ENCODE results near the gene CRTAC1. TPM values are rescaled to one million over a fixed set of nuclear protein-coding genes. Genes with fewer than 3 reads are reported as not detected.

The CRTAC1 gene
- total RNA-seq, 4 donors from 2014 or later = 4.0 to 8.7 (median 5.0) TPM

GRCh38 chr10:97838091-97838490, 192.3 kb downstream of the CRTAC1 start:
- H3K36me3 ChIP-seq = no peaks in the 10 kb centered on the region
- 93% methylated on average over 3 of the region's 3 CpGs for WGBS
- TF ChIP-seq CTCF (IDR thresholded peaks at IDR 0.05) = no peak
- TF ChIP-seq POLR2AphosphoS5 (IDR thresholded peaks at IDR 0.05) = no peak
- no peak for TF ChIP-seq EP300 (IDR thresholded peaks at IDR 0.05)
- no peak for TF ChIP-seq POLR2A (IDR thresholded peaks at IDR 0.05; ENCODE audit: low read depth)
- no peaks in the 10 kb centered on the region for H3K9me3 ChIP-seq
- no peak overlapping the region for H3K27ac ChIP-seq (replicated peaks in 1 of 4)
- no peak for DNase-seq (ENCODE audit: extremely low spot score)
- intact Hi-C loops (cut with DNase I) = no loop called here
- peaks cover 0 to 30% (median 0%) of the 10 kb centered on the region in 4 donors for H3K27me3 ChIP-seq
- no peak overlapping the region for H3K4me3 ChIP-seq
- H3K4me1 ChIP-seq = peaks cover 4 to 14% (median 9%) of the 10 kb centered on the region in 4 donors

GRCh38 chr10:97836446-97836845, 194.0 kb downstream of the CRTAC1 start:
- Histone ChIP-seq H3K9me3 (no peaks in the 10 kb centered on the region), H3K36me3 (no peaks in the 10 kb centered on the region), H3K27me3 (peaks cover 0 to 44% (median 0%) of the 10 kb centered on the region in 4 donors), H3K27ac (replicated peaks in 1 of 4) (no peak overlapping the region), H3K4me1 (peaks cover 4 to 14% (median 9%) of the 10 kb centered on the region in 4 donors), H3K4me3 (no peak overlapping the region)
- WGBS = 84% methylated on average over 2 of the region's 2 CpGs
- TF ChIP-seq POLR2AphosphoS5 (IDR thresholded peaks at IDR 0.05) = no peak
- no peak for TF ChIP-seq EP300 (IDR thresholded peaks at IDR 0.05)
- no peak for TF ChIP-seq CTCF (IDR thresholded peaks at IDR 0.05)
- TF ChIP-seq POLR2A (IDR thresholded peaks at IDR 0.05; ENCODE audit: low read depth) = no peak
- no peak for DNase-seq (ENCODE audit: extremely low spot score)
- intact Hi-C loops (cut with DNase I) = no loop called here

- 81% methylated on average over 2 of the region's 2 CpGs for WGBS
- no peak for DNase-seq (ENCODE audit: extremely low spot score)
Measured at GRCh38 chr10:97831259-97831658, 199.2 kb downstream of the CRTAC1 start.

GRCh38 chr10:97830064-97830463, 200.4 kb downstream of the CRTAC1 start:
- WGBS = 21% methylated on average over 3 of the region's 3 CpGs
- intact Hi-C loops (cut with DNase I) = no loop called here

More at GRCh38 chr10:97831259-97831658, 199.2 kb downstream of the CRTAC1 start:
- Histone ChIP-seq H3K27me3 (peaks cover 0 to 49% (median 0%) of the 10 kb centered on the region in 4 donors), H3K4me1 (no peaks in the 10 kb centered on the region), H3K4me3 (no peak overlapping the region), H3K36me3 (no peaks in the 10 kb centered on the region), H3K27ac (replicated peaks in 1 of 4) (no peak overlapping the region), H3K9me3 (no peaks in the 10 kb centered on the region)
- intact Hi-C loops (cut with DNase I) = no loop called here
- TF ChIP-seq POLR2A (IDR thresholded peaks at IDR 0.05; ENCODE audit: low read depth) = no peak
- no peak for TF ChIP-seq POLR2AphosphoS5 (IDR thresholded peaks at IDR 0.05)
- no peak for TF ChIP-seq CTCF (IDR thresholded peaks at IDR 0.05)
- TF ChIP-seq EP300 (IDR thresholded peaks at IDR 0.05) = no peak

More at GRCh38 chr10:97830064-97830463, 200.4 kb downstream of the CRTAC1 start:
- Histone ChIP-seq H3K4me3 (no peak overlapping the region), H3K36me3 (no peaks in the 10 kb centered on the region), H3K27me3 (peaks cover 0 to 52% (median 0%) of the 10 kb centered on the region in 4 donors), H3K4me1 (no peaks in the 10 kb centered on the region), H3K9me3 (no peaks in the 10 kb centered on the region), H3K27ac (replicated peaks in 1 of 4) (no peak overlapping the region)
- no peak for TF ChIP-seq CTCF (IDR thresholded peaks at IDR 0.05)
- no peak for TF ChIP-seq POLR2A (IDR thresholded peaks at IDR 0.05; ENCODE audit: low read depth)
- no peak for TF ChIP-seq EP300 (IDR thresholded peaks at IDR 0.05)
- no peak for TF ChIP-seq POLR2AphosphoS5 (IDR thresholded peaks at IDR 0.05)
- DNase-seq (ENCODE audit: extremely low spot score) = no peak
